ENCODE measurements around the gene OR7C1.

DNA sequence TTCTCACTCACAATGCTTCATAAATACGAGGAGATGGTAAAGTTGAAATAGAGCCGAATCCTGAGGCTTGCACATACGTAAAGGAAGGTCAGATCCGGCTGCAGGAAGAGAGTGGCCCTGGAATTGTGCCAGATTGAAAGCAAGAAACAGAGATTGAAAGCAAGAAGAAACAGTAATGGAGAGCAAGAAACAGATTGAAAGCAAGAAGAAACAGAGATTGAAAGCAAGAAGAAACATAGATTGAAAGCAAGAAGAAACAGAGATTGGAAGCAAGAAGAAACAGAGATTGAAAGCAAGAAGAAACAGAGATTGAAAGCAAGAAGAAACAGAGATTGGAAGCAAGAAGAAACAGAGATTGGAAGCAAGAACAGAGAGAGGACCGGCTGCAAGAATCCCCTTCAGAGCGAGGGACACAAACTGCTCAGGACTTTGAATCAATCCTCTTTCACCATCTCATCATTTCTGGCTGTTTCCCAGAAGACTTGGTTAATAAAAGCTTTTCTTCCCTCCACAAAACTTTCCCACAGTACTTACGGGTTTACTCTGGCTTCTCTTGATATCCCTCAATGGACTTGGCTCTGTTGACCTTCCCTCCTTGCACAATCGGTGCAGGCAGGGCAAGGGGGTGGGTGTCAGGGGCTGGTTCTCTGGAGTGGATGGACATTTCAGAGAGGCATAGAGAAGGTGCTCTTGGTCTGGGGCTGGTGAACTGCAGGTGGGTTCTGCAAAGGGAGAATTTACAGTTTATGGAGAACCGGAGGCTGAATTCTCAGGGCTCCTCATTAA lies 25.5 kb downstream of the OR7C1 start:
- TF ChIP-seq, protein P1, sequence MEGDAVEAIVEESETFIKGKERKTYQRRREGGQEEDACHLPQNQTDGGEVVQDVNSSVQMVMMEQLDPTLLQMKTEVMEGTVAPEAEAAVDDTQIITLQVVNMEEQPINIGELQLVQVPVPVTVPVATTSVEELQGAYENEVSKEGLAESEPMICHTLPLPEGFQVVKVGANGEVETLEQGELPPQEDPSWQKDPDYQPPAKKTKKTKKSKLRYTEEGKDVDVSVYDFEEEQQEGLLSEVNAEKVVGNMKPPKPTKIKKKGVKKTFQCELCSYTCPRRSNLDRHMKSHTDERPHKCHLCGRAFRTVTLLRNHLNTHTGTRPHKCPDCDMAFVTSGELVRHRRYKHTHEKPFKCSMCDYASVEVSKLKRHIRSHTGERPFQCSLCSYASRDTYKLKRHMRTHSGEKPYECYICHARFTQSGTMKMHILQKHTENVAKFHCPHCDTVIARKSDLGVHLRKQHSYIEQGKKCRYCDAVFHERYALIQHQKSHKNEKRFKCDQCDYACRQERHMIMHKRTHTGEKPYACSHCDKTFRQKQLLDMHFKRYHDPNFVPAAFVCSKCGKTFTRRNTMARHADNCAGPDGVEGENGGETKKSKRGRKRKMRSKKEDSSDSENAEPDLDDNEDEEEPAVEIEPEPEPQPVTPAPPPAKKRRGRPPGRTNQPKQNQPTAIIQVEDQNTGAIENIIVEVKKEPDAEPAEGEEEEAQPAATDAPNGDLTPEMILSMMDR (IDR thresholded peaks at IDR 0.05), result no peak
- TF ChIP-seq POLR2A (IDR thresholded peaks at IDR 0.05; ENCODE audit: low read depth) (no peak), POLR2AphosphoS5 (IDR thresholded peaks at IDR 0.05) (no peak), EP300 (IDR thresholded peaks at IDR 0.05) (no peak)

Data from esophagus muscularis mucosa (tissue), 4 donors.